Fibroblast of villous mesenchyme (primary cell): Measurements from ENCODE around the gene FAN1. TPM values are rescaled to one million over a fixed set of nuclear protein-coding genes. Genes with fewer than 3 reads are reported as not detected.

Experiments
- DNase-seq: peaks from one replicate; pipeline ENCODE4 v3.0.0-alpha.2; 2010; ENCODE audit warnings: low read depth
- H3K4me3 ChIP-seq: 2 replicates; pipeline ENCODE4 v1.5.1; 2011; ENCODE audit warnings: low read depth, mild to moderate bottlenecking, low read length
- CTCF ChIP-seq: IDR thresholded peaks from 2 replicates; pipeline ENCODE4 v1.5.1; 2012; ENCODE audit warnings: low read depth, mild to moderate bottlenecking, low read length; ENCODE audit not compliant: insufficient read depth
- total RNA-seq: library from RNA; depleted of rRNA; stranded (reverse); fragments of >200 nt; gene quantifications from 2 replicates; pipeline ENCODE4 v1.2.3, GENCODE V29; 2012

The FAN1 gene
- total RNA-seq, 1 donor = 19.9 TPM

- no peak for TF ChIP-seq CTCF
- H3K4me3 ChIP-seq = no peak overlapping the region
- DNase-seq = peak; percentile 71
Measured at GRCh38 chr15:30924353-30924752, 20.6 kb downstream of the FAN1 start.

- H3K4me3 ChIP-seq = no peak overlapping the region
- no peak for TF ChIP-seq CTCF
- DNase-seq = no peak
Measured at GRCh38 chr15:30925686-30926085, 22.0 kb downstream of the FAN1 start.

GRCh38 chr15:30926161-30926560 lies 22.4 kb downstream of the FAN1 start:
- TF ChIP-seq CTCF = no peak
- H3K4me3 ChIP-seq = no peak overlapping the region
- DNase-seq = no peak

- no peak for TF ChIP-seq CTCF
- no peak for DNase-seq
- no peak overlapping the region for H3K4me3 ChIP-seq
Measured at GRCh38 chr15:30927148-30927761, 23.5 kb downstream of the FAN1 start.

- H3K4me3 ChIP-seq = no peak overlapping the region
- no peak for TF ChIP-seq CTCF
- DNase-seq = no peak
Measured at GRCh38 chr15:30928076-30928475, 24.4 kb downstream of the FAN1 start.

GRCh38 chr15:30929064-30929669 lies 25.5 kb downstream of the FAN1 start:
- no peak for DNase-seq
- no peak for TF ChIP-seq CTCF

GRCh38 chr15:30929982-30930381 lies 26.3 kb downstream of the FAN1 start:
- DNase-seq = no peak
- no peak for TF ChIP-seq CTCF
- no peak overlapping the region for H3K4me3 ChIP-seq

More at GRCh38 chr15:30929064-30929669, 25.5 kb downstream of the FAN1 start:
- no peak overlapping the region for H3K4me3 ChIP-seq
